ELF-1 (cell line): Measurements from ENCODE around the gene JAM3.
"Not testable (repeated sequence)": the region's sequence is repeated elsewhere in the genome, so short reads cannot be mapped to it uniquely, and the experiment has no call there.

Experiments
- DNase-seq: peaks from one replicate; pipeline ENCODE4 v3.0.0-alpha.2; 2016; ENCODE audit warnings: low read depth, low spot score

The JAM3 gene

GRCh38 chr11:134181707-134182106 lies 112.8 kb downstream of the JAM3 start:
- no peak for DNase-seq

DNA sequence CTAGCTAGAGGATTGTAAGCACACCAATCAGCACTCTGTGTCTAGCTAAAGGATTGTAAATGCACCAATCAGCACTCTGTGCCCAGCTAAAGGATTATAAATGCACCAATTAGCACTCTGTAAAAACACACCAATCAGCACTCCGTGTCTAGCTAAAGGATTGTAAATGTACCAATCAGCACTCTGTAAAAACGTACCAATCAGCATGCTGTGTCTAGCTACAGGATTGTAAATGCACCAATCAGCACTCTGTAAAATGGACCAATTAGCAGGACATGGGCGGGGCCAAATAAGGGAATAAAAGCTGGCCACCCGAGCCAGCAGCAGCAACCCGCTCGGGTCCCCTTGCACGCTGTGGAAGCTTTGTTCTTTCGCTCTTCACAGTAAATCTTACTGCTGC lies 119.2 kb downstream of the JAM3 start:
- not testable (repeated sequence) for DNase-seq

- no peak for DNase-seq
Observed at GRCh38 chr11:134196756-134197155, 127.9 kb downstream of the JAM3 start.

DNA sequence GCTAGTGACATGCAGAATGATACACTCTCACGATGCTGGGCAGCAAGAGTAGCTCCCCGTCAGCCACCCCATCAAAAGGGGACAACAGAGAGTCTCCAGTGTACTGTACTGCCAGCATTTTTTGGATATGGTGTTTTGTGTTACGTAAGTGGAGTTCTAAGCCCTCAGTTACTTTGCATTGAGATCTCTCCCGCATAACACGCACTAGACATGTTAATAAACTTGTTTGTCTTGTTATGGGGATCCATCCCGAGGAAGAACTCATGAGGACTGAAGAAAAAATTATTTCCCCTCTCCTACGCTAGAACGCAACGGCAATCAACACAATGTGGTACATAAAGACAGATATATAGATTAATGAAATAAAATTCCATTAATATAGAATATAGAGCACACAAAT lies 130.7 kb downstream of the JAM3 start:
- no peak for DNase-seq

DNA sequence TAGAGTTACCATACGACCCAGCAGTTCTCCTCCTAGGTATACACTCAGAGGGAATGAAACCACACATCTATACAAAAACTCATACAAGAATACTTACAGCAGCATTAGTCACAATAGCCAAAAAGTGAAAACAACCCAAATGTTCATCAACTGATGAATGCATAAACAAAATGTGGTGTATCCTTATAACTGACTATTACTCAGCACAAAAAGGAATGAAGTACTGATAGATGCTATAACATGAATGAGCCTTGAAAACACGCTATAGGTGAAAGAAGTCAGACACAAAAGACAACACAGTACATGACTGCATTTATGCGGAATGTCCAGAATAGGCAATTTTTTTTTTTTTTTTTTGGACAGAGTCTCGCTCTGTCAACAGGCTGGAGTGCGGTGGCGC lies 131.8 kb downstream of the JAM3 start:
- DNase-seq, result no peak
